ENCODE results near the gene SCAPER. TPM values are rescaled to one million over a fixed set of nuclear protein-coding genes. Genes with fewer than 3 reads are reported as not detected.

SCAPER gene
- total RNA-seq, 1 donor = 30.5 TPM

GRCh38 chr15:76347482-76348055, 557.6 kb downstream of the SCAPER start:
- H3K4me1 ChIP-seq (ENCODE audit: insufficient read depth, low read length) = peaks cover 33% of the 10 kb centered on the region
- H3K9me3 ChIP-seq (ENCODE audit: low read depth, low read length) = no peaks in the 10 kb centered on the region
- H3K4me3 ChIP-seq (ENCODE audit: low read length) = no peak overlapping the region
- H3K27me3 ChIP-seq (ENCODE audit: insufficient read depth, low read length) = peaks cover 69% of the 10 kb centered on the region

GRCh38 chr15:76346669-76347481, 558.3 kb downstream of the SCAPER start:
- Histone ChIP-seq H3K27me3 (ENCODE audit: insufficient read depth, low read length) (peaks cover 76% of the 10 kb centered on the region), H3K4me3 (ENCODE audit: low read length) (peak overlapping the region; percentile 15), H3K4me1 (ENCODE audit: insufficient read depth, low read length) (peaks cover 40% of the 10 kb centered on the region), H3K9me3 (ENCODE audit: low read depth, low read length) (no peaks in the 10 kb centered on the region)

- Histone ChIP-seq H3K4me1 (ENCODE audit: insufficient read depth, low read length) (peaks cover 48% of the 10 kb centered on the region), H3K9me3 (ENCODE audit: low read depth, low read length) (no peaks in the 10 kb centered on the region), H3K4me3 (ENCODE audit: low read length) (peak overlapping the region; percentile 15), H3K27me3 (ENCODE audit: insufficient read depth, low read length) (peaks cover 84% of the 10 kb centered on the region)
These were observed 559.1 kb downstream of the SCAPER start for GRCh38 chr15:76345880-76346668.

- H3K9me3 ChIP-seq (ENCODE audit: low read depth, low read length) = no peaks in the 10 kb centered on the region
- H3K27me3 ChIP-seq (ENCODE audit: insufficient read depth, low read length) = peaks cover 89% of the 10 kb centered on the region
- H3K4me1 ChIP-seq (ENCODE audit: insufficient read depth, low read length) = peaks cover 53% of the 10 kb centered on the region
- no peak overlapping the region for H3K4me3 ChIP-seq (ENCODE audit: low read length)
These were observed 559.6 kb downstream of the SCAPER start for GRCh38 chr15:76345583-76345879.

- H3K27me3 ChIP-seq (ENCODE audit: insufficient read depth, low read length) = peaks cover 94% of the 10 kb centered on the region
- peaks cover 58% of the 10 kb centered on the region for H3K4me1 ChIP-seq (ENCODE audit: insufficient read depth, low read length)
- no peak overlapping the region for H3K4me3 ChIP-seq (ENCODE audit: low read length)
- H3K9me3 ChIP-seq (ENCODE audit: low read depth, low read length) = no peaks in the 10 kb centered on the region
These were observed 560.1 kb downstream of the SCAPER start for GRCh38 chr15:76344893-76345582.

- no peak overlapping the region for H3K4me3 ChIP-seq (ENCODE audit: low read length)
- no peaks in the 10 kb centered on the region for H3K9me3 ChIP-seq (ENCODE audit: low read depth, low read length)
- peaks cover 74% of the 10 kb centered on the region for H3K4me1 ChIP-seq (ENCODE audit: insufficient read depth, low read length)
- peaks cover 100% of the 10 kb centered on the region for H3K27me3 ChIP-seq (ENCODE audit: insufficient read depth, low read length)
These were observed 561.7 kb downstream of the SCAPER start for GRCh38 chr15:76343313-76343996.

- H3K4me1 ChIP-seq (ENCODE audit: insufficient read depth, low read length) = peaks cover 82% of the 10 kb centered on the region
- H3K4me3 ChIP-seq (ENCODE audit: low read length) = no peak overlapping the region
- H3K27me3 ChIP-seq (ENCODE audit: insufficient read depth, low read length) = peaks cover 98% of the 10 kb centered on the region
- H3K9me3 ChIP-seq (ENCODE audit: low read depth, low read length) = no peaks in the 10 kb centered on the region
These were observed 562.5 kb downstream of the SCAPER start for GRCh38 chr15:76342382-76343201.

- Histone ChIP-seq H3K27me3 (ENCODE audit: insufficient read depth, low read length) (peaks cover 98% of the 10 kb centered on the region), H3K9me3 (ENCODE audit: low read depth, low read length) (no peaks in the 10 kb centered on the region), H3K4me1 (ENCODE audit: insufficient read depth, low read length) (peaks cover 82% of the 10 kb centered on the region), H3K4me3 (ENCODE audit: low read length) (no peak overlapping the region)
These were observed 563.1 kb downstream of the SCAPER start for GRCh38 chr15:76342058-76342381.

- Histone ChIP-seq H3K4me1 (ENCODE audit: insufficient read depth, low read length) (peaks cover 82% of the 10 kb centered on the region), H3K9me3 (ENCODE audit: low read depth, low read length) (no peaks in the 10 kb centered on the region), H3K4me3 (ENCODE audit: low read length) (no peak overlapping the region), H3K27me3 (ENCODE audit: insufficient read depth, low read length) (peaks cover 98% of the 10 kb centered on the region)
These were observed 563.6 kb downstream of the SCAPER start for GRCh38 chr15:76341366-76342057.

- H3K9me3 ChIP-seq (ENCODE audit: low read depth, low read length) = no peaks in the 10 kb centered on the region
- peaks cover 98% of the 10 kb centered on the region for H3K27me3 ChIP-seq (ENCODE audit: insufficient read depth, low read length)
- peaks cover 82% of the 10 kb centered on the region for H3K4me1 ChIP-seq (ENCODE audit: insufficient read depth, low read length)
- no peak overlapping the region for H3K4me3 ChIP-seq (ENCODE audit: low read length)
These were observed 564.3 kb downstream of the SCAPER start for GRCh38 chr15:76340803-76341365.

- Histone ChIP-seq H3K4me3 (ENCODE audit: low read length) (peak overlapping the region; percentile 28), H3K27me3 (ENCODE audit: insufficient read depth, low read length) (peaks cover 98% of the 10 kb centered on the region), H3K4me1 (ENCODE audit: insufficient read depth, low read length) (peaks cover 84% of the 10 kb centered on the region), H3K9me3 (ENCODE audit: low read depth, low read length) (no peaks in the 10 kb centered on the region)
These were observed 564.8 kb downstream of the SCAPER start for GRCh38 chr15:76340198-76340802.

GRCh38 chr15:76339305-76340197, 565.6 kb downstream of the SCAPER start:
- no peaks in the 10 kb centered on the region for H3K9me3 ChIP-seq (ENCODE audit: low read depth, low read length)
- peak overlapping the region; percentile 28 for H3K4me3 ChIP-seq (ENCODE audit: low read length)
- H3K27me3 ChIP-seq (ENCODE audit: insufficient read depth, low read length) = peaks cover 98% of the 10 kb centered on the region
- peaks cover 89% of the 10 kb centered on the region for H3K4me1 ChIP-seq (ENCODE audit: insufficient read depth, low read length)
